Keratinocyte (primary cell): ENCODE results near the gene GNAT2. TPM values are rescaled to one million over a fixed set of nuclear protein-coding genes. Genes with fewer than 3 reads are reported as not detected.

Source experiments
- DNase-seq: peaks from one replicate; pipeline ENCODE4 v3.0.0-alpha.2; 2011; ENCODE audit warnings: low read depth, missing footprints, low spot score
- FAIRE-seq: peaks from 2 replicates; lab custom pipeline; 2011; peaks lifted over from hg19 to GRCh38; lab: Jason Lieb, UNC
- H2AFZ ChIP-seq: 2 replicates; pipeline ENCODE4 v1.6.0; 2012; ENCODE audit warnings: low read length, control low read depth, inconsistent platforms; ENCODE audit not compliant: control insufficient read depth
- H3K27ac ChIP-seq: 2 replicates; pipeline ENCODE4 v1.5.1; 2011; ENCODE audit warnings: low read length; ENCODE audit not compliant: control insufficient read depth, insufficient read depth
- H3K27me3 ChIP-seq: 3 replicates; pipeline ENCODE4 v1.6.0; 2011; ENCODE audit warnings: low read length; ENCODE audit not compliant: control insufficient read depth, insufficient read depth; ENCODE audit errors: extremely low read depth
- H3K36me3 ChIP-seq, 2 experiments: 2 replicates in 1 of 2; 3 replicates in 1 of 2; pipeline ENCODE4 v1.5.1; 2011; ENCODE audit warnings: low read length in 2 of 2, mild to moderate bottlenecking in 1 of 2; ENCODE audit not compliant: control insufficient read depth in 2 of 2, insufficient read depth in 2 of 2; ENCODE audit errors: extremely low read depth in 1 of 2
- H3K4me1 ChIP-seq: 3 replicates; pipeline ENCODE4 v1.5.1; 2011; ENCODE audit warnings: low read length; ENCODE audit not compliant: control insufficient read depth, insufficient read depth; ENCODE audit errors: extremely low read depth
- H3K4me2 ChIP-seq: 3 replicates; pipeline ENCODE4 v1.6.0; 2011; ENCODE audit warnings: low read depth, low read length; ENCODE audit not compliant: control insufficient read depth, insufficient read depth; ENCODE audit errors: extremely low read depth
- H3K4me3 ChIP-seq, 3 experiments: fragments of 200-600 bp in 1 of 3; sonication (generic) in 1 of 3; 2 replicates in 2 of 3; 3 replicates in 1 of 3; pipeline ENCODE4 v1.5.1; 2011 to 2016; ENCODE audit warnings: low read length in 3 of 3, mild to moderate bottlenecking in 3 of 3, control low read depth in 2 of 3, inconsistent platforms in 1 of 3, low read depth in 1 of 3, mixed read lengths in 1 of 3, mixed run types in 1 of 3, moderate library complexity in 1 of 3; ENCODE audit not compliant: control insufficient read depth in 2 of 3, insufficient read depth in 2 of 3; ENCODE audit errors: extremely low read depth in 1 of 3
- H3K79me2 ChIP-seq: 2 replicates; pipeline ENCODE4 v1.6.0; 2012; ENCODE audit warnings: low read length; ENCODE audit not compliant: control insufficient read depth, insufficient read depth
- H3K9ac ChIP-seq: 3 replicates; pipeline ENCODE4 v1.6.0; 2011; ENCODE audit warnings: low read length; ENCODE audit not compliant: control insufficient read depth, insufficient read depth; ENCODE audit errors: extremely low read depth
- H3K9me1 ChIP-seq: 3 replicates; pipeline ENCODE4 v1.6.0; 2011; ENCODE audit warnings: low read length; ENCODE audit not compliant: control insufficient read depth, insufficient read depth; ENCODE audit errors: extremely low read depth
- H3K9me3 ChIP-seq: 2 replicates; pipeline ENCODE4 v1.5.1; 2012; ENCODE audit warnings: low read depth, low read length; ENCODE audit not compliant: control insufficient read depth
- H4K20me1 ChIP-seq: 3 replicates; pipeline ENCODE4 v1.6.0; 2011; ENCODE audit warnings: low read length; ENCODE audit not compliant: control insufficient read depth, insufficient read depth; ENCODE audit errors: extremely low read depth
- EZH2 ChIP-seq: IDR thresholded peaks from one replicate; pipeline ENCODE4 v1.6.1; 2012; ENCODE audit warnings: inconsistent platforms, mild to moderate bottlenecking, low read length, moderate library complexity
- dilution Hi-C: fragments of 300-500 bp; cut with MboI; formaldehyde crosslinking; loops from one replicate; pipeline ENCODE4 v1.7.0; 2020; ENCODE audit warnings: low sequenced_read_pairs; ENCODE audit not compliant: extremely low pct_ligation_motif_present
- polyA plus RNA-seq, 5 experiments: library from polyadenylated mRNA; depleted of rRNA in 3 of 5; stranded (reverse) in 3 of 5; stranded (forward) in 1 of 5; unstranded in 1 of 5; fragments of >200 nt; gene quantifications; 1 replicate in 1 of 5; 2 replicates in 3 of 5; 3 replicates in 1 of 5; pipeline versions ENCODE4 v1.2.1 to v1.2.3, GENCODE V29; 2011 to 2012; ENCODE audit warnings: missing spikeins in 2 of 5, low read depth in 1 of 5, low replicate concordance in 1 of 5
- TF ChIP-seq, protein P1 (sequence below), 3 experiments: IDR thresholded peaks in 1 of 3; conservative IDR thresholded peaks in 1 of 3; optimal IDR thresholded peaks in 1 of 3; 2 replicates in 2 of 3; 3 replicates in 1 of 3; pipeline versions ENCODE3 to v1.5.1; 2011; ENCODE audit warnings: low read length in 3 of 3, mild to moderate bottlenecking in 3 of 3, moderate library complexity in 2 of 3, control low read depth in 1 of 3, inconsistent platforms in 1 of 3; ENCODE audit not compliant: insufficient read depth in 2 of 3; ENCODE audit errors: extremely low read depth in 1 of 3

Gene GNAT2
- polyA plus RNA-seq, 1 donor (not counting 4 experiments of a cell fraction or from before 2014, with no cell fraction given): 0.17 TPM

DNA sequence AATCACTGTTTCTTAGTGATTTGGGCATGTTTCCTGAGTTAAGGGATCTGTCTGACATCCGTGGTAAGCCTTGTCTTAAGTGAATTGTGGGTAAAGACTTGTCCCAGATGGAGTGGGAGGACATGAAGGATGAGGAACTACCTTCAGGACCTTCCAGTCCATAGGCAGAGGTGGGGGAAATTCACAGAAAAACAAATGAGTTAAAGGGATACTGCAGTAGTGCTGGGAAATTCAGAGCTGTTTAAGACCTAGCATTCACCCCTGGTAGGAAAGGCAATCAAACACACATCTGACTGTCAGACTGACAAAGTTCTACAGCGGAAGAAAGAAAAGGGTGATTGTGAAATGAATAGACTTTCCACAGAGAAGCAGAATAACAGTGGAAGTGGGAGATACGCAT, 3.0 kb downstream of the GNAT2 start:
- no peaks in the 10 kb centered on the region for H3K9me1 ChIP-seq
- H3K4me3 ChIP-seq: no peak overlapping the region
- TF ChIP-seq, protein P1, sequence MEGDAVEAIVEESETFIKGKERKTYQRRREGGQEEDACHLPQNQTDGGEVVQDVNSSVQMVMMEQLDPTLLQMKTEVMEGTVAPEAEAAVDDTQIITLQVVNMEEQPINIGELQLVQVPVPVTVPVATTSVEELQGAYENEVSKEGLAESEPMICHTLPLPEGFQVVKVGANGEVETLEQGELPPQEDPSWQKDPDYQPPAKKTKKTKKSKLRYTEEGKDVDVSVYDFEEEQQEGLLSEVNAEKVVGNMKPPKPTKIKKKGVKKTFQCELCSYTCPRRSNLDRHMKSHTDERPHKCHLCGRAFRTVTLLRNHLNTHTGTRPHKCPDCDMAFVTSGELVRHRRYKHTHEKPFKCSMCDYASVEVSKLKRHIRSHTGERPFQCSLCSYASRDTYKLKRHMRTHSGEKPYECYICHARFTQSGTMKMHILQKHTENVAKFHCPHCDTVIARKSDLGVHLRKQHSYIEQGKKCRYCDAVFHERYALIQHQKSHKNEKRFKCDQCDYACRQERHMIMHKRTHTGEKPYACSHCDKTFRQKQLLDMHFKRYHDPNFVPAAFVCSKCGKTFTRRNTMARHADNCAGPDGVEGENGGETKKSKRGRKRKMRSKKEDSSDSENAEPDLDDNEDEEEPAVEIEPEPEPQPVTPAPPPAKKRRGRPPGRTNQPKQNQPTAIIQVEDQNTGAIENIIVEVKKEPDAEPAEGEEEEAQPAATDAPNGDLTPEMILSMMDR (optimal IDR thresholded peaks at IDR 0.05 in 1 of 3, IDR thresholded peaks at IDR 0.05 in 1 of 3, conservative IDR thresholded peaks at IDR 0.05 in 1 of 3; ENCODE audit: extremely low read depth in 1 of 3, insufficient read depth in 2 of 3, low read length in 3 of 3): no peak
- TF ChIP-seq EZH2: no peak
- H3K4me1 ChIP-seq: peaks cover 24% of the 10 kb centered on the region
- no peaks in the 10 kb centered on the region for H3K36me3 ChIP-seq
- no peaks in the 10 kb centered on the region for H4K20me1 ChIP-seq
- peaks cover 15% of the 10 kb centered on the region for H3K79me2 ChIP-seq
- FAIRE-seq (no peak), DNase-seq (no peak)
- H3K9me3 ChIP-seq: no peaks in the 10 kb centered on the region
- no peaks in the 10 kb centered on the region for H3K27me3 ChIP-seq
- dilution Hi-C loops: no loop called here
- no peak overlapping the region for H3K4me2 ChIP-seq
- no peak overlapping the region for H2AFZ ChIP-seq
- H3K9ac ChIP-seq: no peak overlapping the region
- no peak overlapping the region for H3K27ac ChIP-seq

DNA sequence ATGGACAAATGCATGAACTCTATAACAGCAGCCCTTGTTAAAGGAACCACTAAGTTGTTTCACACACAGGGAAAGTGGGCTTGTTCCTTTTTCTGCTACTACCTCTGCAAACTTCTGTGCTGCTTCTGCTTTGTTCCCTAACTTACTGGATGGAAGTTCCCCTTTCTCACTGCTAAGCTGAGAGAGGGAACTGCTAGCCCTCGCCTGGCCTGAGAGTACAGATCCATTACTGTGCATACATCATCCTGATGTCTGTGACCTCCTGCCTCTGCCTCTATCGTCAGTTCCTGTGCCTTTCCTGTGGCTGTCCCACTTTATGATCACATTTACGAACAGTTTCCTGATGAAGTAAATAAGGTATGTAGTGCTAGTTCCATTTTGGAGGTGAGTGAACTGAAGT, 3.5 kb downstream of the GNAT2 start:
- no peak for TF ChIP-seq EZH2
- TF ChIP-seq, protein P1 (optimal IDR thresholded peaks at IDR 0.05 in 1 of 3, IDR thresholded peaks at IDR 0.05 in 1 of 3, conservative IDR thresholded peaks at IDR 0.05 in 1 of 3; ENCODE audit: extremely low read depth in 1 of 3, insufficient read depth in 2 of 3, low read length in 3 of 3): no peak
- Histone ChIP-seq H3K27ac (no peak overlapping the region), H3K79me2 (peaks cover 9% of the 10 kb centered on the region), H3K36me3 (no peaks in the 10 kb centered on the region), H3K9ac (no peak overlapping the region), H2AFZ (no peak overlapping the region), H3K4me3 (no peak overlapping the region), H3K9me3 (no peaks in the 10 kb centered on the region), H3K27me3 (no peaks in the 10 kb centered on the region), H3K9me1 (no peaks in the 10 kb centered on the region), H4K20me1 (no peaks in the 10 kb centered on the region), H3K4me1 (peaks cover 21% of the 10 kb centered on the region), H3K4me2 (no peak overlapping the region)
- FAIRE-seq: no peak
- no peak for DNase-seq
- dilution Hi-C loops: no loop called here
